GM18517 (cell line): Measurements from ENCODE around the gene TRPV3.
"Not testable (repeated sequence)": the region's sequence is repeated elsewhere in the genome, so short reads cannot be mapped to it uniquely, and the experiment has no call there.

Experiments
- ATAC-seq: cut with Tn5 transposase; IDR thresholded peaks from one replicate; pipeline ENCODE4 v1.9.1; 2021; ENCODE audit warnings: mild to moderate bottlenecking, moderate library complexity; ENCODE audit not compliant: unreplicated experiment

TRPV3 gene

GRCh38 chr17:3574231-3574630, 16.6 kb upstream of the TRPV3 start:
- ATAC-seq = no peak

- ATAC-seq = no peak
Observed at GRCh38 chr17:3573246-3574100, 15.9 kb upstream of the TRPV3 start.

GRCh38 chr17:3572231-3572630, 14.6 kb upstream of the TRPV3 start:
- no peak for ATAC-seq

GRCh38 chr17:3571043-3571900, 13.7 kb upstream of the TRPV3 start:
- no peak for ATAC-seq

- ATAC-seq = no peak
Observed at GRCh38 chr17:3569534-3570137, 12.0 kb upstream of the TRPV3 start.

- no peak for ATAC-seq
Observed at GRCh38 chr17:3566551-3566950, 8.9 kb upstream of the TRPV3 start.

GRCh38 chr17:3565143-3565542, 7.5 kb upstream of the TRPV3 start:
- ATAC-seq = no peak

- not testable (repeated sequence) for ATAC-seq
Observed at GRCh38 chr17:3564241-3564640, 6.6 kb upstream of the TRPV3 start.

GRCh38 chr17:3559270-3559645, 1.6 kb upstream of the TRPV3 start:
- ATAC-seq = no peak

GRCh38 chr17:3558603-3559269, 1.1 kb upstream of the TRPV3 start:
- peak; percentile 53 for ATAC-seq

- peak; percentile 6 for ATAC-seq
Observed at GRCh38 chr17:3556916-3557767, 470 bp downstream of the TRPV3 start.

- no peak for ATAC-seq
Observed at GRCh38 chr17:3556239-3556915, 1.2 kb downstream of the TRPV3 start.

- ATAC-seq = no peak
Observed at GRCh38 chr17:3555189-3555796, 2.3 kb downstream of the TRPV3 start.

GRCh38 chr17:3554440-3554839, 3.2 kb downstream of the TRPV3 start:
- ATAC-seq = no peak

GRCh38 chr17:3553419-3554401, 3.9 kb downstream of the TRPV3 start:
- ATAC-seq = no peak

- no peak for ATAC-seq
Observed at GRCh38 chr17:3552916-3553315, 4.7 kb downstream of the TRPV3 start.

- ATAC-seq = no peak
Observed at GRCh38 chr17:3551189-3551588, 6.4 kb downstream of the TRPV3 start.

GRCh38 chr17:3549610-3550162, 7.9 kb downstream of the TRPV3 start:
- ATAC-seq = no peak
